Activated CD8-positive, alpha-beta memory T cell treated with anti-CD3 and anti-CD28 coated beads, Interleukin-2, amount 50 U/mL, for 24 hours (primary cell): ENCODE data around the gene PLN.

Source experiments
- DNase-seq: peaks from one replicate; pipeline ENCODE4 v3.0.0-alpha.2; 2020; ENCODE audit errors: extremely low read depth

PLN gene

GRCh38 chr6:118580585-118581419, 32.7 kb downstream of the PLN start:
- DNase-seq: no peak

DNA sequence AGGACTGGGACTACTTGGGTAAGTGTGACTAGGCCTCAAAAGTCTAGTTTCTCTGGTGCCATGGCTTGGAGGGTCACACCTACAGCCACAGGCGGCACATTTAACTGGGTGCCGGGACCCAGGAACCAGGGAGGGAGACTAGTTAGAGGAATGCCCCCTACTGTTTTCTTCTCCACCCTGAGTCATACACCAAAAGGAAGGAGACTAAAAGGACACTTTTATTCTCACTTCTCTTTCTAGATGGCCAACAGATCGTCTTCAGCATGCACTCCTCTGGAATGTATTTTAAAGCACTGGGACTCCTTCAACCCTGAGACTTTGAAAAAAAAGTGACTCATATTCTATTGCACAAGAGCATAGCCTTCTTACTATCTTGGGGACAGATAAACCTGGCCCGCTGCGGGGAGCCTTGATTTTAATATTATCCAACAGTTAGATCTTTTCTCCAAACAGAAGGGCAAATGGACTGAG, 33.4 kb downstream of the PLN start:
- DNase-seq: no peak

DNA sequence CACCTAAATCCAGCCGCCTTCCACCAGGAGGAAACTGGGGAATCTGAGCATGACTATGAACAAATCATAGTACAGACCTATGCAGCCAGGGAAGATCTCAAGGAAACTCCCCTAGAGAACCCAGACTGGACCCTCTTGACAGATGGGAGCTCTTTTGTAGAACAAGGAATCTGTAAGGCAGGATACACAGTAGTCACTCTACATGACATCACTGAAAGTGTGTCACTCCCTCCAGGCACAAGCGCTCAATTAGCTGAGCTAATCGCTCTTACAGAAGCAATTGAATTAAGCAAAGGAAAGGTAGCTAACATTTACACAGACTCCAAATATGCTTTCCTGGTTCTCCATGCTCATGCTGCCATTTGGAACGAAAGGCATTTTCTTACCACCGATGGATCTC, 36.8 kb downstream of the PLN start:
- DNase-seq: no peak

DNA sequence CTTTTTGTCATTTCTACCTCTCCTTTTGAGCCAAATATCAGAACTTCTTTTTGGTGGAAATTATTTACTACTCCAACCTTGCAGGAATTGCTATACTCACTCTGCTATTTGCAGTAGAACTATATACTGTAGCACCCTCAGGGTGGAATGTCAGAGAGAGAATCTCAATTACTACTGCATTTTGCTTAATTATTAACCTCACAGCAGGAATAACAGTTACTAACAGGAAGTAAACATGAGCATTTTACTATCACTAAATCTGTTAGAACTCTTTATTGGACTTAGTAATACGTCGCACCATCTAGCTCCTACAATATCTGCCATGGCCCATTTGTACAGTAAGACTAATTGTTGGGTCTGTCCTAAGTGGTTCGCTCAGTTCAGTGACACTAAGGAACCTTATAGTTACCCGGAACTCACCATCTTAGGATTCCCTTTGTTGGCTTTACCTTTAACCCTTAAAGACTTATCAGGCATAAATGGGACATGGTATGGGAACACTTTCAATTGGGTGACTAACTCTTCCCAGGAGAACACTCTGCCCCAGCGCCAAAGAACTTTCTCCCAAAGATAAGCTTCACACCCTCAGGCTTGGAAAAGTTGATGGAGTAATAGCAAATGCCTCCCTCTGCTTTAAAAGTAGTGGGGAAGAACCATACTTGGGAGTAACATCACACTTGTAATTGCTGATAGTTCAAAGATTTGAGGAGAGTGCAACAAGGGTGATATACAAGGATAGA, 38.8 kb downstream of the PLN start:
- DNase-seq: no peak

DNA sequence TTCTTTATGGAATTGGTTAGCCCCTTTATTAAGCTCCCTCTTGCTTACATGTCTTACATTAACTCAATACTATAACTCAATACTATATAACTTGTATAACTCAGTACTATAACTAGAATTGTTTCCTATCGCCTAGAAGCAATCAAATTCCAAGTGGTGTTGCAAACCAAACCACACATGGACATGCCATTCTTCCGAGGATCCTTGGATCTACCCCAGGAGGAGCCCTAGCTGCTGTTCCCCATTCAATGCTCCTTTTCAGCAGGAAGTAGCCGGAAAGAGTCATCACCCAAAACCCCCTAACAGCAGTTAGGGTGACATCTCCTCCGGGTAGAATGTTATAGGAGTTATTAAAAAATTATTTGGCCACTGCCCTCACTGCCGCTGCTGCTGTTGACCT, 40.5 kb downstream of the PLN start:
- no peak for DNase-seq

DNA sequence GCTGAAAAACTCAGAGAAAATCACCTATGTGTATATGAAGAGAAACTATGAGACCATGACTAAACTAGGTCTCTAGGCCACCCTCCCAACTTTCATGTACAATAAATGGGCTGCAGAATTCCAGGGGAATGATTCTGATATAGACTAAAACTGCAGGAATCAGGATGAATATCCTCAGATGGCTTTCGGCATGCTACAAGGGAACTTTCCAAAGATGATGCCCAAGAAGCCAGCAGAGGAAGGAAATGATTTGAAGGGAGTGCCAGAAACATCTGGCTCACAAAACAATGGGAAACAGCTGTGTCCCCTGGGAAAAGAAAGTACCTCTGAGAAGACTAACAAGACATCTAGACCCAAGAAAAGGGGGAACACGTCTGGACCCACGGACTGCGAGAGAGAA, 41.1 kb downstream of the PLN start:
- no peak for DNase-seq

DNA sequence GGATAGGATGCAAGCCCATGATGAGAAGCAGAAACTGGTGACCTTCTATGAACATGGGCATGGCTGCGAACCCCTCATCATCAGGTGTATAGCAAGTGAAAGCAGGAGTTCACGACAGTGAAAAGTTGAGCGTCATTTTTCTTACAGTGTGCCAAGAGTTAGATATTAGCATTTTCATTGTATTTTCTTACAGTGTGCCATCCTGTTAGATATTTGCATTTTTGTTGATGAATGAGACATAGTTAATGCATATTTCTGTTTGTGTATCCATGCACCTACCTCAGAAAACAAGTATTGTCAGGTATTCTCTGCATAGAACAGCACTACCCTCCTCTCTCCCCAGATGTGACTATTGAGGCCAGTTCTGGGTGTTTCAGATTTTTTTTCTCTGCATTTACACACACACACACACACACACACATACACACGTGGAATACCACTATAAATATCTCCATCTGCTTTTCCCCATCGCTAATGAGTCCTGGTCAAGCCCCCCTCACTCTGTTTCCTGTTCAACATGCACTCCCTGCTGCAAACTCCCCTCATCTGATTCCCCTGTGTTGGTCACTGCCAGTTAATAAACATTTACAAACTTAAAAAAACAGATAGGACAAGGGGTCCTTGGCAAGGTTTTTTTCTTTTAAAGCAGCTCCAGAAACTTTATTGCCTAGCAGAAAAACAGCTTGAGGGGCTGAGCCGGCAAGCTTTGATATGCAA, 41.7 kb downstream of the PLN start:
- no peak for DNase-seq

- DNase-seq: no peak
Measured at GRCh38 chr6:118591897-118592296, 43.8 kb downstream of the PLN start.

- no peak for DNase-seq
Measured at GRCh38 chr6:118594877-118595276, 46.8 kb downstream of the PLN start.

DNA sequence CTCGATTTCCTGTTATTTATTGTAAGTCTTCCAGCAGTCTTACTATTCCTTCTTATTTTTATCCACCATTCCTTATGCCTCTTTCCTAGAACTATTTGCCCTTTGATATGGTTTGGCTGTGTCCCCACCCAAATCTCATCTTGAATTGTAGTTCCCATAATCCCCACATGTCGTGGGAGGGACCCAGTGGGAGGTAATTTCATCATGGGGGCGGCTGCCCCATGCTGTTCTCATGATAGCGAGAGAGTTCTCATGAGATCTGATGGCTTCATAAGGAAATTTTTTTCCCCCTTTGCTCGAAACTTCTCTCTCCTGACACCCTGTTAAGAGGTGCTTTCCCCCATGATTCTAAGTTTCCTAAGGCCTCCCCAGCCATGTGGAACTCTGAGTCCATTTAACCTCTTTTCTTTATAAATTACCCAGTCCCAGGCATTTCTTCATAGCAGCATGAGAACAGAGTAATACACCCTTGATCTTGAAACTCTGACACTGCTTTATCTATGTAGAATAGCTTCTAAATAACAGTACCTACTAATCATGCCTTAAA, 48.8 kb downstream of the PLN start:
- DNase-seq: no peak

DNA sequence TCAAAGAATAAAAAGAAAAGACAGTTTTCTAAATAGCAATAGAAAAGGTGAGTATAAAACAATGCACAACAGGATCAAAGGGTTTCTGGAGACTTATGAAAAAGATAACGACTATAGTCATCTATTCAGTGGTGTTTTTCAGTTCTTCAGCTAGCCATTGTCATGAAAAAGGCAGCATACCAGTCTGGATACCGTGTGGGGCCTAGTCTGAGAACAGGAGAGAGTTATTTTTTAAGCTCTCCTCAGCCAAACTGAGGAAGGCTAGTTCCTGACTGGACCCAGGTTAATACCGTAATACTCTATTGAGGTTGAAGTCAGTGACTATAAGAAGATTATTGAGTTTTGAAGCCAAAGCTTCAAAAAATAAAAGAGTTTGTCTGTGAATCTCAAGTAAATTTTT, 49.5 kb downstream of the PLN start:
- no peak for DNase-seq

GRCh38 chr6:118598324-118598723, 50.2 kb downstream of the PLN start:
- DNase-seq: no peak

GRCh38 chr6:118602300-118602699, 54.2 kb downstream of the PLN start:
- no peak for DNase-seq

DNA sequence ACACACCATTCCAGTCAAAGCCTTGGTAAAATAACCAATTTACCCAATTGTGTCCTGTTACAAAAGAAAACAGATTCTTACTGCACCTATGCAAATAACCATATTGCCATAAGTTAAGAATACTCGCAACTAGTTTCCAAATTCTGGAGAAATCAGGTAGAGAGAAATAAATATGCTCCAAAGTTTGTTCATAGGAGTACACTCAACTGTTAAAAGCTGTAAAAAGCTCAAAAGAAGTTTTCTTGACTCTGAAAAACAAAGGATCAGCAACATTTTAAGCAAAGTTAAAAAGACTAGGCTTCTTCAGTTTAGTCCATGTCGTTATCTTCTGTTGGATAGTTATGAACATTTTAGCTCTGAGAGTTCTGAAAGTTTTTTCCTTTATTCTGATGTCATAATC, 55.3 kb downstream of the PLN start:
- no peak for DNase-seq

DNA sequence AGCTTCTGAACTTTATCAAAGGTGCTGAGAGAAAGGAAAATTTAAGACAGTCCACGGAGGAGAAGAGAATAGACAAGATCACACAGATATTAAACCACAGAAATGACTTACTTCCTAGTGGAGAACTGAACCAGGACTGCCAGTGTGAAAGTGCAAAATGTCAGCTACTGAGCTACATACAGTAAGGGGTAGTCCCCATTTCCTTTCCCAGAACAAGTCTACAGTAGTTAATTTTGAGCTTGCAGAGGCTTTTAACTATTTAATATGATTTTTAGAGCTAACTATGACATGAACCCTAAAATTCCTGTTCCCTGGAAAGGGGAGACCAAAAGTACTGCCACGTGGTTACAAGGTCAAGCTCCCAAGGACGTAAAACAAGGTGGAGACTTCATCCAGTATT, 58.2 kb downstream of the PLN start:
- DNase-seq: no peak

GRCh38 chr6:118606858-118607257, 58.8 kb downstream of the PLN start:
- DNase-seq: no peak
